Measurements from ENCODE around the gene PTH1R.

DNA sequence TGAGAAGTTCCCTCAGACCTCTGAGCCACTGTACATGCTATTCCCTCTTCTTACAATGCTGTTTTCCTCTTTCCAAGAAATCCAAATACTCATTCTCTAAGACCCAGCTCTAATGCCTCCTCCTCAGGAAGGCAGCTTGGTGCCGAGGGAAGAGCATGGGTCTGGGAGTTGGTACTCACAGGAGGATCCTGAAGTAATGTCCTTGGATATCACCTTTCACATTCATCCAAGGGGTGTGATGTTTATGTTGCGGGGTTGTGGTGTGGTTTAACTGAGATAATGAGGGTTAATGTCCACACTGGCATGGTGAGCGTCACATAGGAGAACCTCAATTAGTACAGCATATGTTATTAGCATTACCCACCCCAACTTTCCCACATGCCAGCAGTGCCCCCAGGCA lies 46.2 kb upstream of the PTH1R start:
- TF ChIP-seq, protein P1, sequence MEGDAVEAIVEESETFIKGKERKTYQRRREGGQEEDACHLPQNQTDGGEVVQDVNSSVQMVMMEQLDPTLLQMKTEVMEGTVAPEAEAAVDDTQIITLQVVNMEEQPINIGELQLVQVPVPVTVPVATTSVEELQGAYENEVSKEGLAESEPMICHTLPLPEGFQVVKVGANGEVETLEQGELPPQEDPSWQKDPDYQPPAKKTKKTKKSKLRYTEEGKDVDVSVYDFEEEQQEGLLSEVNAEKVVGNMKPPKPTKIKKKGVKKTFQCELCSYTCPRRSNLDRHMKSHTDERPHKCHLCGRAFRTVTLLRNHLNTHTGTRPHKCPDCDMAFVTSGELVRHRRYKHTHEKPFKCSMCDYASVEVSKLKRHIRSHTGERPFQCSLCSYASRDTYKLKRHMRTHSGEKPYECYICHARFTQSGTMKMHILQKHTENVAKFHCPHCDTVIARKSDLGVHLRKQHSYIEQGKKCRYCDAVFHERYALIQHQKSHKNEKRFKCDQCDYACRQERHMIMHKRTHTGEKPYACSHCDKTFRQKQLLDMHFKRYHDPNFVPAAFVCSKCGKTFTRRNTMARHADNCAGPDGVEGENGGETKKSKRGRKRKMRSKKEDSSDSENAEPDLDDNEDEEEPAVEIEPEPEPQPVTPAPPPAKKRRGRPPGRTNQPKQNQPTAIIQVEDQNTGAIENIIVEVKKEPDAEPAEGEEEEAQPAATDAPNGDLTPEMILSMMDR (IDR thresholded peaks at IDR 0.05): no peak
- TF ChIP-seq EP300 (IDR thresholded peaks at IDR 0.05; ENCODE audit: borderline replicate concordance in 1 of 2, low read depth in 1 of 2, low read length in 1 of 2) (no peak), FOXJ3 (CRISPR knock-in tag; IDR thresholded peaks at IDR 0.05) (no peak)
- TF ChIP-seq, protein P2, sequence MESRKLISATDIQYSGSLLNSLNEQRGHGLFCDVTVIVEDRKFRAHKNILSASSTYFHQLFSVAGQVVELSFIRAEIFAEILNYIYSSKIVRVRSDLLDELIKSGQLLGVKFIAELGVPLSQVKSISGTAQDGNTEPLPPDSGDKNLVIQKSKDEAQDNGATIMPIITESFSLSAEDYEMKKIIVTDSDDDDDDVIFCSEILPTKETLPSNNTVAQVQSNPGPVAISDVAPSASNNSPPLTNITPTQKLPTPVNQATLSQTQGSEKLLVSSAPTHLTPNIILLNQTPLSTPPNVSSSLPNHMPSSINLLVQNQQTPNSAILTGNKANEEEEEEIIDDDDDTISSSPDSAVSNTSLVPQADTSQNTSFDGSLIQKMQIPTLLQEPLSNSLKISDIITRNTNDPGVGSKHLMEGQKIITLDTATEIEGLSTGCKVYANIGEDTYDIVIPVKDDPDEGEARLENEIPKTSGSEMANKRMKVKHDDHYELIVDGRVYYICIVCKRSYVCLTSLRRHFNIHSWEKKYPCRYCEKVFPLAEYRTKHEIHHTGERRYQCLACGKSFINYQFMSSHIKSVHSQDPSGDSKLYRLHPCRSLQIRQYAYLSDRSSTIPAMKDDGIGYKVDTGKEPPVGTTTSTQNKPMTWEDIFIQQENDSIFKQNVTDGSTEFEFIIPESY (IDR thresholded peaks at IDR 0.05; ENCODE audit: borderline replicate concordance, low read depth): no peak

Data from SK-N-SH (cell line).